Neutrophil (primary cell): ENCODE measurements around the gene GDPD4.
"Not testable (repeated sequence)": the region's sequence is repeated elsewhere in the genome, so short reads cannot be mapped to it uniquely, and the experiment has no call there.

ENCODE experiments used
- H3K27ac ChIP-seq: fragments of 200-600 bp; sonication (generic); 2 replicates; pipeline ENCODE4 v1.5.1; 2016; ENCODE audit warnings: mild to moderate bottlenecking, moderate library complexity
- H3K27me3 ChIP-seq: fragments of 200-600 bp; sonication (generic); 2 replicates; pipeline ENCODE4 v1.6.0; 2016; ENCODE audit warnings: mild to moderate bottlenecking
- H3K36me3 ChIP-seq: fragments of 200-600 bp; sonication (generic); 2 replicates; pipeline ENCODE4 v1.5.1; 2017
- H3K4me1 ChIP-seq, 2 experiments: fragments of 200-600 bp in 1 of 2; sonication (generic) in 1 of 2; 1 replicate in 1 of 2; 2 replicates in 1 of 2; pipeline versions ENCODE4 v1.5.1 to v1.6.1; 2013 to 2016; ENCODE audit warnings: low read depth in 1 of 2, low read length in 1 of 2, mild to moderate bottlenecking in 1 of 2, moderate library complexity in 1 of 2; ENCODE audit not compliant: control insufficient read depth in 1 of 2, insufficient read depth in 1 of 2
- H3K4me3 ChIP-seq, 2 experiments: fragments of 200-600 bp in 1 of 2; sonication (generic) in 1 of 2; 1 replicate in 1 of 2; 2 replicates in 1 of 2; pipeline ENCODE4 v1.5.1; 2013 to 2016; ENCODE audit warnings: low read depth in 1 of 2, low read length in 1 of 2, mild to moderate bottlenecking in 1 of 2, moderate library complexity in 1 of 2
- H3K9me3 ChIP-seq: fragments of 200-600 bp; sonication (generic); 2 replicates; pipeline ENCODE4 v1.5.1; 2016
- CTCF ChIP-seq: fragments of 200-600 bp; sonication (generic); IDR thresholded peaks from 2 replicates; pipeline ENCODE4 v1.5.1; 2016; ENCODE audit warnings: antibody characterized with exemption

The GDPD4 gene

GRCh38 chr11:77309401-77310085 is 8.1 kb upstream of the GDPD4 start:
- Histone ChIP-seq H3K27ac (no peak overlapping the region), H3K9me3 (no peaks in the 10 kb centered on the region), H3K36me3 (no peaks in the 10 kb centered on the region), H3K4me1 (no peaks in the 10 kb centered on the region), H3K4me3 (no peak overlapping the region), H3K27me3 (no peaks in the 10 kb centered on the region)
- no peak for TF ChIP-seq CTCF

- H3K27ac ChIP-seq: no peak overlapping the region
- no peaks in the 10 kb centered on the region for H3K4me1 ChIP-seq
- H3K9me3 ChIP-seq: no peaks in the 10 kb centered on the region
- H3K4me3 ChIP-seq: no peak overlapping the region
- no peak for TF ChIP-seq CTCF
- no peaks in the 10 kb centered on the region for H3K36me3 ChIP-seq
- H3K27me3 ChIP-seq: no peaks in the 10 kb centered on the region
Observed at GRCh38 chr11:77308838-77309237, 7.4 kb upstream of the GDPD4 start.

GRCh38 chr11:77303328-77303727 is 1.8 kb upstream of the GDPD4 start:
- H3K27ac ChIP-seq: no peak overlapping the region
- H3K27me3 ChIP-seq: no peaks in the 10 kb centered on the region
- no peak for TF ChIP-seq CTCF
- no peaks in the 10 kb centered on the region for H3K9me3 ChIP-seq
- no peaks in the 10 kb centered on the region for H3K36me3 ChIP-seq
- H3K4me1 ChIP-seq: no peaks in the 10 kb centered on the region
- H3K4me3 ChIP-seq: no peak overlapping the region

GRCh38 chr11:77302752-77303151 is 1.3 kb upstream of the GDPD4 start:
- TF ChIP-seq CTCF: no peak
- Histone ChIP-seq H3K36me3 (no peaks in the 10 kb centered on the region), H3K4me1 (no peaks in the 10 kb centered on the region), H3K27me3 (no peaks in the 10 kb centered on the region), H3K4me3 (no peak overlapping the region), H3K9me3 (no peaks in the 10 kb centered on the region), H3K27ac (no peak overlapping the region)

GRCh38 chr11:77300695-77301094 is 791 bp downstream of the GDPD4 start:
- no peaks in the 10 kb centered on the region for H3K9me3 ChIP-seq
- no peak overlapping the region for H3K27ac ChIP-seq
- H3K27me3 ChIP-seq: no peaks in the 10 kb centered on the region
- TF ChIP-seq CTCF: no peak
- H3K4me1 ChIP-seq: no peaks in the 10 kb centered on the region
- H3K4me3 ChIP-seq: no peak overlapping the region
- H3K36me3 ChIP-seq: no peaks in the 10 kb centered on the region

- not testable (repeated sequence) for H3K27ac ChIP-seq, H3K36me3 ChIP-seq, H3K4me1 ChIP-seq, H3K27me3 ChIP-seq, H3K9me3 ChIP-seq, H3K4me3 ChIP-seq
Observed at GRCh38 chr11:77300028-77300427, 1.5 kb downstream of the GDPD4 start.
